HG03097 (cell line): ENCODE data around the gene CYP2F1.
"Not testable (repeated sequence)": the region's sequence is repeated elsewhere in the genome, so short reads cannot be mapped to it uniquely, and the experiment has no call there.

Source experiments
- ATAC-seq: cut with Tn5 transposase; IDR thresholded peaks from one replicate; pipeline ENCODE4 v1.9.1; 2021; ENCODE audit not compliant: unreplicated experiment, low FRiP score

CYP2F1 gene

DNA sequence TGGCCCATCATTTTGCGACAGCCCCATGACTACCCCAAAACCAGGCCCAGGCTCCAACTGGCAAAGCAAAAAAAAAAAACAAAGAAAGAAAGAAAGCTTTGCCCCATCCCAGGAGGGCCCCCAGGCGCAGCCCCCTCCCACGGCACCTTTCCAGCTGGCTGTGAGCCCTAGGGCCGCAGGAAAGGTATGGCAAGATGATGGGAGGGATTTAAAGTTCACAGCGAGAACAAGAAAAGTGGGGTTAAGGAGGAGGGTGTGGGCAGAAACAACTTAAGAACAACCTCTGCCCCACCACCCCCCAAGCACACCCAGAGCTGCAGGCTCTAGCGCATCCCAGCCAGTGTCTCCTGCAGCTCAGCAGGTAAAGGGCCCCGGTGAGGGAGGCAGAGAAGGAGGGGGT, at the start of gene CYP2F1:
Gene CYP2F1 (plus strand): TSS at position 301 of the 400 bp plus-strand sequence. CDS start 1,757 bp downstream, outside the sequence.
- ATAC-seq = no peak

DNA sequence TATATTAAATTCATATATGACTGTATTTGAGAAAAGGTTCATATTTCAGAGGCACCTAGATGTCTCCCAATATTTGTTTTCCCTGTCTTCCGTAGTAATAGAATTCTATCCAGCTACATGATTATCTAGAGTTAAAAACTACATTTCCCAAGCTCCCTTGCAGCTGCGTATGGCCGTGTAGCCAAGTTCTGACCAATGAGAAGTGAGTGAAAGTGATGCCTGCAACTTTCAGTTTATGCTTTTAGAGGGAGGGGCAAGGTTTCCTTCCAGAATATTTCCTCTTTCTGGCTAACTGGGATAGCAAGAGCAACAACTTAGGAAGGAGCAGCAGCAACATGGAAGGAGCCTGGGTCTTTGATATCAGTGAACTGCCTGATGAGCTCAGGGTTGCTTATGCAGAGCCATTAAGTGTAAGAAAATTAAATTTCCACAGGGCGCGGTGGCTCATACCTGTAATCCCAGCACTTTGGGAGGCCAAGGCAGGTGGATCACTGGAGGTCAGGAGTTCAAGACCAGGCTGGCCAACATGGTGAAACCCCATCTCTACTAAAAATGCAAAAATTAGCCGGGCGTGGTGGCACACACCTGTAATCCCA, 49.2 kb upstream of the CYP2F1 start:
- ATAC-seq = no peak

DNA sequence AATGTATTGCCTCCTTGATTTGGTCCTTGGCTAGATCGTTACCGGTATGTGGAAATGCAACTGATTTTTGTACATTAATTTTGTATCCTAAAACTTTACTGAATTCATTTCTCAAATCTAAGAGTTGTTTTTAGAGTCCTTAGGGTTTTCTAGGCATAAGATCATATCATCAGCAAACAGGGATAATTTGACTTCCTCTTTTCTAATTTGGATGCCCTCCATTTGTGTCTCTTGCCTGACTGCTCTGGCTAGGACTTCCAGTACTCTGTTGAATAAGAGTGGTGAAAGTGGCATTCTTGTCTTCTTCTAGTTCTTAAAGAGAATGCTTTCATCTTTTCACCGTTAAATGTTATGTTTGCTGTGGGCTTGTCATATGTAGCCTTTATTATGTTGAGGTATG, 37.9 kb upstream of the CYP2F1 start:
- ATAC-seq = no peak

GRCh38 chr19:41083516-41083915, 30.7 kb upstream of the CYP2F1 start:
- ATAC-seq = no peak

DNA sequence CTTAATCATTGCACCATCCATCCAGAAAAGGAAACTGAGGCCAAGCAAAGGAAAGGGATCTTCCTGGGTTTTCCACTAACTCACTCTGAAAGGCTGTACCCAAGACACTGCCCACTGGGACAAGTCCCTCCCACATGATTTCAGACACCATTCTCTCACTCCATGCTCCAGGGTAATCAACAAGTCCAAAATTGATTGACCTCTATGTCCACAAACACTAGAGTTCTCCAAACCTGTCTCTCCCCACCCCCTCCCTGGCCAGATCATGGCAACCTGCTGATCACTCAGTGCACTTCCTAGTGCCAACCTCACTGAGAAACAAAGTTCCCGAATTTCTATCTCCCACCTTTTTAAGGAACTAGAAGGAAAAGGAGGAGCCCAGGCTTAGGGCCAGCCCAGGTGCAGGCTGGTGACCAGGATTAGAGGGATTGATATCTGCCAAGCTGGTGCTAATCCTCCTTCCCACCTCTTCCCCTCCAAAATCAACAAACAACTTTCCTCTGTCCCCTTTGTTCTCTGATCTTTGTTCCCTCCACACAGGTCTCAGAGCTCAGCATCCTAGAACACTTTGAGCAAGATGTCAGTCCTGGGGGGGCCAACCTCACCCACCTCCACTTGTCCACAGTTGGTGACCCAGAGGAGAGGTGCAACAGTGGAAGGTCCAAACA, 28.4 kb upstream of the CYP2F1 start:
- no peak for ATAC-seq

DNA sequence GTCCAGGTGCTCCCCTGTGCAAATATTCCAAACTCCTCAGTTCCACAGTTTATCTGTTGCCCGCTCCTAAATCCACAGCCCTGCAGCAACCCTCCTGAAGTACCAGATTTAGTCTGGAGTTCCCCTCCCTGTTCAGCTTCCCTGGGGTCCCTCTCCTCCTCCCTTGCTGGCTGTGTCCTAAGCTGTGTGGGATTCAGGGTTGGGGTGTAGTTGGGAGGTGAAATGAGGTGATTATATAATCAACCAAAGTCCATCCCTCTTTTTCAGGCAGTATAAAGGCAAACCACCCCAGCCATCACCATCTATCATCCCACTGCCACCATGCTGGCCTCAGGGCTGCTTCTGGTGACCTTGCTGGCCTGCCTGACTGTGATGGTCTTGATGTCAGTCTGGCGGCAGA, 26.1 kb upstream of the CYP2F1 start, which contains the start of gene CYP2A13:
Gene CYP2A13 (plus strand): TSS at position 301 of the 400 bp plus-strand sequence. CDS start 21 bp downstream, at position 322.
- ATAC-seq = no peak

GRCh38 chr19:41089959-41090358, 24.3 kb upstream of the CYP2F1 start:
- ATAC-seq = no peak

- ATAC-seq = no peak
These were observed 18.5 kb upstream of the CYP2F1 start for GRCh38 chr19:41095703-41096102.

- ATAC-seq = no peak
These were observed 17.9 kb upstream of the CYP2F1 start for GRCh38 chr19:41096353-41096752.

DNA sequence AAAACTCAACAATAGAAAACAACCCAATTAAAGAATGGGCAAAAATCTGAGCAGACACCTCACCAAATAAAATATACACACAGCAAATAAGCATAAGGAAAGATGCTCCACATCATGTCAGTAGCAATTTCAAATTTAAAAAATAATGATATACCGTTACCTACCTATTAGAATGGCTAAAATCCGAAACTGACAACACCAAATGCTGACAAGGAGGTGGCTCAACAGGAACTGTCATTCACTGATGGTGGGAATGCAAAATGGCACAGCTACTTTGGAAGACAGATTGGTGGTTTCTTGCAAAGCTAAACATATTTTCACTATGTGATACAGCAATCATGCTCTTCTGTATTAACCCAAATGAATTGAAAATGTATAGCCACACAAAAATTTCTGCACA, 16.9 kb upstream of the CYP2F1 start:
- ATAC-seq = no peak

DNA sequence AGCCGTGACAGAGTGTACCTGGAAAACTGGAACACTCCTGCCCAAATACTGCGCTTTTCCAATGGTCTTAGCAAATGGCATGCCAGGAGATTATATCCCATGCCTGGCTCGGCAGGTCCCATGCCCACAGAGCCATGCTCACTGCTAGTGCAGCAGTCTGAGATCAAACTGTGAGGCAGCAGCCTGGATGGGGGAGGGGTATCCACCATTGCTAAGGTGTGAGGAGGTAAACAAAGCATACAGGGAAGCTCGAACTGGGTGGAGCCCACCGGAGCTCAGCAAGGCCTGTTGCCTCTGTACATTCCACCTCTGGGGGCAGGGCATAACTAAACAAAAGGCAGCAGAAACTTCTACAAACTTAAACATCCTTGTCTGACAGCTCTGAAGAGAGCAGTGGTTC, 15.5 kb upstream of the CYP2F1 start:
- no peak for ATAC-seq

- ATAC-seq = not testable (repeated sequence)
These were observed 12.0 kb upstream of the CYP2F1 start for GRCh38 chr19:41102210-41102609.

DNA sequence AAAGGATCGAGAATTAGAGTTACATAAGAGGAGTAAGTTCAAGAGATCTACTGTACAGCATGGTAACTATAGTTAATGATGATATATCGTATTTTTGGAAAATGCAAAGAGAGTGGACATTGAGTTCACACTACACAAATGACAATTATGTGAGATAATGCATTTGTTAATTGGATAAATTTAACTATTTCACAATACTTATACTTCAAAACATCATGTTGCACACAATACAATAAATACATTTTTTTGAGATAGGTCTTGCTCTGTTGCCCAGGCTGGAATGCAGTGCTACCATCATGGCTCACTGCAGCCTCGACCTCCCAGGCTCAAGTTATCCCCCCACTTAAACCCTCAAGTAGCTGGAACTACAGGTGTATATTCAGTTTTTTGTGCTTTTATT, 8.1 kb upstream of the CYP2F1 start:
- no peak for ATAC-seq

DNA sequence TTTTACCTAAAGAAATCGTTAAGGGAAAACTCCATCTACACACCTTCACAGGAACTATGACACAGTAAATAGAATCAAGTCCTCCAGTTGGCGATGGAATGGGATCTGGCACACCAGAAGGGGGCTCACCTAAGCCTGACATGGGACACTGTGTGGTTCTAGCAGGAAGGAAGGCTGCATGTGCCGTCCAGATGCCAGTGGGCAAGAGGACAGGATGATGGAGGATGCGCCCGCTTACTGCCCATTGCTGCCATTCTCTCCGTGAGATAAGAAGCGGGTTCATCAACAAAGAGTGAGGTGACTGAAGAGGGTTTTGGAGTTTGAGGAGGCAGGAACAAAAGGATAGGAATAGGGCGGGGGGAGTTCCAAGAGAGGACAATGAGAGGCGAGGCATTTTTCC, 2.9 kb upstream of the CYP2F1 start:
- no peak for ATAC-seq

DNA sequence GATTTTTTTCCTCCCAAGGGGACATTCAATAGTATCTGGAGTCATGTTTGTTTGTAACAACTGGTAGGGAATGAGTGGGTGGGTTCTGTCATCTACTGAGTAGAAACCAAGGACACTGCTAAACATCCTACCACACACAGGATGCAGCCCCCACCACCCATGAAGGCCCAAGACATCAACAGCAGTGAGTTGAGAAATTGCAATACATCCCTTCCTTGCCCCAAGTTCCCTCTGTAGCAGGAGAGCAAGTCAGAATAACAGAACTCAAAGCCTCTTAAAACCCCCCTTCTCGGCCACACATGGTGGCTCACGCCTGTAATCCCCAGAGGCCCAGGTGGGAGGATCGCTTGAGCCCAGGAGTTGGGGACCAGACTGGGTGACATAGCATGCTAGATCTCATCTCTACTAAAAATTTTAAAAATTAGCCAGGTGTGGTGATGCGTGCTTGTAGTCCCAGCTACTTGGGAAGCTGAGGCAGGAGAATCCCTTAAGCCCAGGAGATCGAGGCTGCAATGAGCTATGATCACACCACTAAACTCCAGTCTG, 2.4 kb upstream of the CYP2F1 start:
- no peak for ATAC-seq

DNA sequence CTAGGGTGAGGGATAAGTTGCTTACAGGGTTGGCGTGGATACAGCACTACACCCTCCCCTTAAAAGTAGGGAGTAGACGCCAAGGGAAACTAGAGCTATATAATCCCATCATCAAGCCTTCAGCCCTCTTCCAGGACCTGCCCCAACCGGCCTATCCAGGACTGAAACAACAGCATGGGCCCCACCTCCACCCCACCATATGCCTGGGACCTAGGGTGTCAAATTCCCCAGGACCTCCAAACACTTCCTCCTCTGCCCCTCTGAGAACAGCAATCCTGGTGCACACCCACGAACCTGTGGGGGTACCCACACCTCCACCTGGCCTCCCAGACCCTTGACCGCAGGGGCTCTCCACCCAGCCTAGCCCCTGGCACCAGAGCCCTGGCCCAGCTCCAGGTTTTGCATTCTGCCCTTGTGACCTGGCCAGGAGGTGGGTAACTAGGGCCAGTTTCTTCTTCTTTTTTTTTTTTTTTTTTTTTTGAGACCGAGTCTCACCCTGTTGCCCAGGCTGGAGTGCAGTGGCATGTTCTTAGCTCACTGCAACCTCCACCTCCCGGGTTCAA, 1.4 kb upstream of the CYP2F1 start:
- no peak for ATAC-seq

DNA sequence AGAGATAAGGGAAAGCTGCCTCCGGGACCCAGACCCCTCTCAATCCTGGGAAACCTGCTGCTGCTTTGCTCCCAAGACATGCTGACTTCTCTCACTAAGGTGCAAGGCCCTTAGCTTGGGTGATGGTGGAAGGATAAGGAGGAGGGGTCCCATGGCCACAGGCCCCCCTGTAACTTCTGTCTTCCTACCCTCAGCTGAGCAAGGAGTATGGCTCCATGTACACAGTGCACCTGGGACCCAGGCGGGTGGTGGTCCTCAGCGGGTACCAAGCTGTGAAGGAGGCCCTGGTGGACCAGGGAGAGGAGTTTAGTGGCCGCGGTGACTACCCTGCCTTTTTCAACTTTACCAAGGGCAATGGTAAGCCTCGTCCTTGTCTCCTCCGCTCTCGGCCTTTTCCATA, 2.0 kb downstream of the CYP2F1 start:
- ATAC-seq = no peak

DNA sequence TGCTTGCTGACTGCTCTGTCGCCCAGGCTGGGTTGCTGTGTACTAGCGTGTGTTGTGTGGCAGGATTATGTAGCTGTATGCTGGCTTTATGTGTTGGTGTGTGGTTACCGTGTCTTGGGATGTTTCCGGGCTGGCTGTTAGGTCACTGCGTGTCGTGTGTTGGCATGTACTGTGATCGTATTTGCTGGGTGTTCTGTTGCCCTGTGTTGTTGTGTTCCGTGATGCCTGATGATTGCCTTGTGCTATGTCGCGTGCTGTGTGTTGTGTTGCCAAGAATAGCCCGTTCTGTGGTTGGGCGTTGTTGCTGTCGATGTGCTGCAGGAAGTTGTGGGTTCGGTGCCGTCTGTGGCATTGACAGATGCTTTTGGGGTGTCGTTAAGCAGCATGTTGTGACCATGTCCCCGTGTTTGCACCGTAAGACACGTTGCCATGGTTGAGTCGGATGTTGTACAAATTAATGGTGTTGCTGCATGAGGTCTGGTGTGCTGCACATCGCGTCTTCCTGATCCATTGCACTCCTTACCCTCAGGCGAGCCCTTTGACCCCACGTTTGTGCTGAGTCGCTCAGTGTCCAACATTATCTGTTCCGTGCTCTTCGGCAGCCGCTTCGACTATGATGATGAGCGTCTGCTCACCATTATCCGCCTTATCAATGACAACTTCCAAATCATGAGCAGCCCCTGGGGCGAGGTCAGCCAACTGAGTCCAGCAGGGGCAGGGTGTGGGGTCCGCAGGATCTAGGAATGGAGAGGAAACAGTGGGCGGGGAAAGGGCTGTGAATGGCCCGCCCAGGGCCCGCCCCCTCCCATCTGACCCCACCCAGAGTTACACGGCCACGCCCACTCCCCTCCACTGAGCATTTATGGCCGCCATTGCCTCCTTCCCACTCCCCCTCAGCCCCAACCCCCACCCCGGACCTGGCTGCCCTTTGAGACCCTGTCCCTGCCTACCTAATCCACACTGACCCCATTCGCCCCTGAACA, 7.0 kb downstream of the CYP2F1 start:
- ATAC-seq = not testable (repeated sequence)

DNA sequence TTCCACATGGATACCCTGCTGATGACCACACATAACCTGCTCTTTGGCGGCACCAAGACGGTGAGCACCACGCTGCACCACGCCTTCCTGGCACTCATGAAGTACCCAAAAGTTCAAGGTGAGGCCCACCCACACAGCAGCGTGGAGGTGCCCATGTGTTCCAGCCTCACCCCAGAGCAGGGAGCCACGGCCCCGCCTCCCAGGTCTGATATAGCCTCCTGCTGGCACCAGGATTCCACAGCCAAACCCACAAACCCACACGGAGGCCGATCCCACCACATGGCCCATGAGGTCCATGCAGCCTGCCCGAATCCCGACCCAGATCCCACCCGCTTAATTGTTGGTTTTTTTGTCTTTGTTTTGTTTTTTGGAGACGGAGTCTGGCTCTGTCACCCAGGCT, 8.6 kb downstream of the CYP2F1 start:
- ATAC-seq = not testable (repeated sequence)

GRCh38 chr19:41123716-41124294, 9.6 kb downstream of the CYP2F1 start:
- ATAC-seq = no peak
